HepG2 (cell line): Measurements from ENCODE around the gene PEBP1. TPM values are rescaled to one million over a fixed set of nuclear protein-coding genes. Genes with fewer than 3 reads are reported as not detected.

Experiments used
- AGO2 ChIP-seq: fragments of 200-400 bp; formaldehyde crosslinking; optimal IDR thresholded peaks from 2 replicates; pipeline ENCODE3; 2017; ENCODE audit warnings: mild to moderate bottlenecking, low read depth, low read length, moderate library complexity
- ARNTL ChIP-seq: sonication (generic); formaldehyde crosslinking; IDR thresholded peaks from 2 replicates; pipeline ENCODE4 v1.4.0; 2020; ENCODE audit warnings: mild to moderate bottlenecking, missing genetic modification reagents
- DBP ChIP-seq: sonication (generic); formaldehyde crosslinking; IDR thresholded peaks from 2 replicates; pipeline ENCODE4 v1.4.0; 2020; ENCODE audit warnings: missing genetic modification reagents; ENCODE audit errors: not compliant biosample characterization
- HIC2 ChIP-seq: sonication (generic); formaldehyde crosslinking; IDR thresholded peaks from 2 replicates; pipeline ENCODE4 v1.9.0; 2022; ENCODE audit warnings: low read depth, missing genetic modification reagents
- IRF2 ChIP-seq: IDR thresholded peaks from 2 replicates; pipeline ENCODE4 v1.6.1; 2018; ENCODE audit warnings: missing genetic modification reagents, missing compliant biosample characterization
- NR1H2 ChIP-seq: sonication (generic); formaldehyde crosslinking; IDR thresholded peaks from 2 replicates; pipeline ENCODE4 v1.8.1; 2022; ENCODE audit warnings: low read depth, missing genetic modification reagents, borderline replicate concordance
- PHF5A ChIP-seq: IDR thresholded peaks from one replicate; pipeline ENCODE4 v1.6.1; 2018; ENCODE audit warnings: low read depth, missing genetic modification reagents; ENCODE audit not compliant: unreplicated experiment
- SIX4 ChIP-seq: sonication (generic); formaldehyde crosslinking; IDR thresholded peaks from 2 replicates; pipeline ENCODE4 v1.4.0; 2020; ENCODE audit warnings: missing genetic modification reagents
- SMAD9 ChIP-seq: sonication (generic); formaldehyde crosslinking; IDR thresholded peaks from 2 replicates; pipeline ENCODE4 v1.5.1; 2020; ENCODE audit warnings: mild to moderate bottlenecking, missing genetic modification reagents
- SNAPC5 ChIP-seq: sonication (generic); formaldehyde crosslinking; IDR thresholded peaks from 2 replicates; pipeline ENCODE4 v1.8.1; 2023; ENCODE audit warnings: mild to moderate bottlenecking, missing genetic modification reagents, borderline replicate concordance
- TOE1 ChIP-seq: sonication (generic); formaldehyde crosslinking; IDR thresholded peaks from 2 replicates; pipeline ENCODE4 v1.4.0; 2020; ENCODE audit warnings: mild to moderate bottlenecking, missing genetic modification reagents
- ZBTB4 ChIP-seq: sonication (generic); formaldehyde crosslinking; IDR thresholded peaks from 2 replicates; pipeline ENCODE4 v1.4.0; 2020; ENCODE audit warnings: missing genetic modification reagents, mild to moderate bottlenecking, borderline replicate concordance
- ZNF101 ChIP-seq: sonication (generic); formaldehyde crosslinking; IDR thresholded peaks from 2 replicates; pipeline ENCODE4 v1.4.0; 2020; ENCODE audit warnings: mild to moderate bottlenecking, low read depth, missing genetic modification reagents, borderline replicate concordance
- ZNF276 ChIP-seq: sonication (generic); formaldehyde crosslinking; IDR thresholded peaks from 2 replicates; pipeline ENCODE4 v1.4.0; 2020; ENCODE audit warnings: mild to moderate bottlenecking, low read depth, missing genetic modification reagents
- ZNF432 ChIP-seq: sonication (generic); formaldehyde crosslinking; IDR thresholded peaks from 2 replicates; pipeline ENCODE4 v1.5.0; 2020; ENCODE audit warnings: missing genetic modification reagents, mild to moderate bottlenecking, borderline replicate concordance
- ZNF451 ChIP-seq: sonication (generic); formaldehyde crosslinking; IDR thresholded peaks from 2 replicates; pipeline ENCODE4 v1.5.0; 2020; ENCODE audit warnings: mild to moderate bottlenecking, missing genetic modification reagents
- ZNF800 ChIP-seq: sonication (generic); formaldehyde crosslinking; IDR thresholded peaks from 2 replicates; pipeline ENCODE4 v1.4.0; 2020; ENCODE audit warnings: missing genetic modification reagents
- ZSCAN29 ChIP-seq: sonication (generic); formaldehyde crosslinking; conservative IDR thresholded peaks from 2 replicates; pipeline ENCODE4 v1.4.0; 2020; ENCODE audit warnings: mild to moderate bottlenecking, missing genetic modification reagents
- polyA plus RNA-seq, 8 experiments: library from polyadenylated mRNA; depleted of rRNA in 3 of 8; stranded (reverse) in 7 of 8; unstranded in 1 of 8; fragments of >200 nt; fragmentation: Illumina TruSeq in 4 of 8; extraction: Trizol in 4 of 8; gene quantifications; 2 replicates each; pipeline versions ENCODE4 v1.2.1 to v1.2.3, GENCODE V29; 2011 to 2016; ENCODE audit warnings: low read depth in 4 of 8, missing spikeins in 1 of 8, mixed read lengths in 1 of 8; ENCODE audit not compliant: insufficient read depth in 1 of 8
- total RNA-seq, 5 experiments: library from RNA; depleted of rRNA; stranded (reverse); fragments of >200 nt; fragmentation: Illumina TruSeq; extraction: Trizol; gene quantifications; 2 replicates each; pipeline ENCODE4 v1.2.3, GENCODE V29; 2016; ENCODE audit warnings: low read depth in 1 of 5

PEBP1 gene
- total and polyA plus RNA-seq, 2 of the 13 experiments (the other 11 are each of a cell fraction or from before 2014, with no cell fraction given) = 538 to 1,505 TPM

GRCh38 chr12:118135788-118136558, at the start of gene PEBP1 (continued):
- TF ChIP-seq ZBTB4 (CRISPR knock-in tag) (peak; percentile 85; the same call in 1 of the 2 replicates), HIC2 (CRISPR knock-in tag) (peak; percentile 69; the same call in 1 of the 2 replicates), SIX4 (CRISPR knock-in tag) (0 out of 2 replicates have a peak, but pooled peaks have one; percentile 16), ZNF432 (CRISPR knock-in tag) (0 out of 2 replicates have a peak, but pooled peaks have one; percentile 42), PHF5A (no peak), ZNF451 (CRISPR knock-in tag) (peak; percentile 85), ZNF800 (peak; percentile 70), ZSCAN29 (CRISPR knock-in tag) (no peak; the same call in 1 of the 2 replicates), AGO2 (peak; percentile 98), ZNF276 (peak; percentile 67; the same call in 1 of the 2 replicates), ZNF101 (no peak), SNAPC5 (CRISPR knock-in tag) (no peak), DBP (CRISPR knock-in tag) (no peak), SMAD9 (no peak; the same call in 1 of the 2 replicates), IRF2 (CRISPR knock-in tag) (peak; percentile 78; the same call in 1 of the 2 replicates), TOE1 (CRISPR knock-in tag) (peak; percentile 44; the same call in 1 of the 2 replicates), NR1H2 (CRISPR knock-in tag) (no peak), ARNTL (CRISPR knock-in tag) (peak; percentile 76; the same call in 1 of the 2 replicates)
